IPS DF 6.9 (cell line): Measurements from ENCODE around the gene ZDHHC14.

ENCODE experiments used
- DNase-seq: peaks from one replicate; pipeline ENCODE4 v3.0.0-alpha.2; 2013; ENCODE audit warnings: low read depth, low spot score
- H3K27ac ChIP-seq: one replicate; pipeline ENCODE4 v1.5.1; 2013; ENCODE audit warnings: low read length, control low read depth
- H3K27me3 ChIP-seq: 2 replicates; pipeline ENCODE4 v1.6.1; 2013; ENCODE audit warnings: mild to moderate bottlenecking, low read length; ENCODE audit not compliant: control insufficient read depth, insufficient read depth
- H3K36me3 ChIP-seq: 2 replicates; pipeline ENCODE4 v1.6.1; 2013; ENCODE audit warnings: low read length; ENCODE audit not compliant: control insufficient read depth, insufficient read depth
- H3K4me1 ChIP-seq: 2 replicates; pipeline ENCODE4 v1.6.1; 2013; ENCODE audit warnings: low read length; ENCODE audit not compliant: control insufficient read depth, insufficient read depth
- H3K4me3 ChIP-seq: 2 replicates; pipeline ENCODE4 v1.5.1; 2013; ENCODE audit warnings: mild to moderate bottlenecking, low read length
- H3K9me3 ChIP-seq: 2 replicates; pipeline ENCODE4 v1.6.1; 2013; ENCODE audit warnings: low read length, inconsistent platforms; ENCODE audit not compliant: control insufficient read depth, insufficient read depth
- WGBS: extraction: QIAGEN DNeasy Blood & Tissue Kit; methylation state at CpG from one replicate; pipeline ENCODE4 v1.1.7; 2013; ENCODE audit warnings: mixed read lengths, missing lambda C conversion rate; ENCODE audit not compliant: insufficient read length, insufficient coverage; 5-methylcytosine and 5-hydroxymethylcytosine counted together

Gene ZDHHC14

DNA sequence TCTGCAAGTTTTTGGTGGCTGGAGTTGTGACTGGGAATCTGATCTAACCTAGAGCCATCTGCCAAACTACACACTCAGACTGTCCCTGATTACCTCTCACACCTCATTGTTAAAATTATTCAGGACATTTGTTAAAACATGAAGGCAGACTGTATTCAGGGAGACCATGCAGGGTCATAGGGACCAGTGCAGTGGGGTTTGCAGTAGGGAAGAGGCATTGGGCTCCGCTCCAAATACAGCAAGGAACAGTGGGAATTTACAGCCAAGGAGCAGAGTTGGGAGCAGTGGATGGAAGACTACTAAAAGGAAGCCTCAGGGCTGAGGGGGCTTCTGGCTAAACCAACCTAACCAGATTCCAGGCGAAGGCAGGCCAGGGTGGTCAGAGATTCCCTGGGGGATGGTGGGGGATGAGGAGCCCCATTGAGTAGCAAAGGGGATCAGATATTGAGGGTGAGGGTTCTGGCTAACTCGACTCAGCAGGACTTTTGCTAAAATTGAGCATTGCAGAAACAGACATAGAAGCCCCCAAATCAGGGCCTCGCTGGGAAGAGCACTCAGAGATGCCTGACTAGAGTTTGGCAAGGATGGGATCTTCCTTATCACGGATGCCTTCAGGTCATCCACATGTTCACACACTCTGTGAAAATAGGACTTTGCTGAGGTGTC, 172.0 kb downstream of the ZDHHC14 start:
- Histone ChIP-seq H3K27ac (peak overlapping the region; percentile 22), H3K4me3 (no peak overlapping the region), H3K9me3 (no peaks in the 10 kb centered on the region), H3K4me1 (peaks cover 11% of the 10 kb centered on the region; the same call in 1 of the 2 replicates), H3K36me3 (no peaks in the 10 kb centered on the region), H3K27me3 (no peaks in the 10 kb centered on the region)
- WGBS, result no CpG with 5 or more reads among the region's 5 CpGs
- DNase-seq, result no peak

GRCh38 chr6:157554747-157555146, 173.8 kb downstream of the ZDHHC14 start:
- Histone ChIP-seq H3K27me3 (no peaks in the 10 kb centered on the region), H3K4me3 (no peak overlapping the region), H3K9me3 (no peaks in the 10 kb centered on the region), H3K4me1 (peaks cover 11% of the 10 kb centered on the region; the same call in 1 of the 2 replicates), H3K27ac (no peak overlapping the region), H3K36me3 (no peaks in the 10 kb centered on the region)
- no CpG with 5 or more reads among the region's 2 CpGs for WGBS
- no peak for DNase-seq

- no peak for DNase-seq
- H3K4me1 ChIP-seq, result peaks cover 11% of the 10 kb centered on the region; the same call in 1 of the 2 replicates
- no peaks in the 10 kb centered on the region for H3K9me3 ChIP-seq
- H3K27ac ChIP-seq, result no peak overlapping the region
- H3K36me3 ChIP-seq, result no peaks in the 10 kb centered on the region
- H3K27me3 ChIP-seq, result no peaks in the 10 kb centered on the region
- no CpG with 5 or more reads among the region's 16 CpGs for WGBS
- no peak overlapping the region for H3K4me3 ChIP-seq
Measured at GRCh38 chr6:157555455-157556143, 174.6 kb downstream of the ZDHHC14 start.

- Histone ChIP-seq H3K4me1 (peaks cover 11% of the 10 kb centered on the region; the same call in 1 of the 2 replicates), H3K9me3 (no peaks in the 10 kb centered on the region), H3K4me3 (no peak overlapping the region), H3K27ac (no peak overlapping the region), H3K36me3 (no peaks in the 10 kb centered on the region), H3K27me3 (no peaks in the 10 kb centered on the region)
- WGBS, result no CpG with 5 or more reads among the region's 15 CpGs
- DNase-seq, result no peak
Measured at GRCh38 chr6:157556144-157556645, 175.2 kb downstream of the ZDHHC14 start.

- no peak overlapping the region for H3K27ac ChIP-seq
- no peaks in the 10 kb centered on the region for H3K36me3 ChIP-seq
- no peak overlapping the region for H3K4me3 ChIP-seq
- WGBS, result no CpG with 5 or more reads among the region's 21 CpGs
- H3K9me3 ChIP-seq, result no peaks in the 10 kb centered on the region
- H3K27me3 ChIP-seq, result no peaks in the 10 kb centered on the region
- no peak for DNase-seq
- H3K4me1 ChIP-seq, result peaks cover 9% of the 10 kb centered on the region; the same call in 1 of the 2 replicates
Measured at GRCh38 chr6:157556671-157557430, 175.9 kb downstream of the ZDHHC14 start.

DNA sequence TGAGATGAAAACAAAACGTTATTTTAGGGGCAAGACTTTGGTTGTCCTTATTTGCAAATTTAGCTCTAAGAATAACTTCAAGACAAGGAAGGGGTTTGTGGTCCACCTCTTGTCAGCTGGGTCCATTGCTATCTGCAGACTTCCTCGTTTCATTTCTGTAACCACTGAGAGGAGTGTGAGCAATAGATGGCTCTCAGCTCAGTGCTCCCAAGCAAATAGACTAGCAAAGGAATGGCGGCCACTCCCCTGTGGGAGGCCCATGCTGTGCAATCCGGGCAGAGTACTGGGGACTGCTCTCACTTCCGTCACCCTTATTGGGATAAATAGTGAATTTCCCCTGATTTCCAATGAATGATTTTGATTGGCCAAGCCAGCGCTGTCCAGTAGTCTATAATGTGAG, 176.6 kb downstream of the ZDHHC14 start:
- Histone ChIP-seq H3K4me1 (peaks cover 9% of the 10 kb centered on the region; the same call in 1 of the 2 replicates), H3K36me3 (no peaks in the 10 kb centered on the region), H3K9me3 (no peaks in the 10 kb centered on the region), H3K4me3 (no peak overlapping the region), H3K27me3 (no peaks in the 10 kb centered on the region), H3K27ac (no peak overlapping the region)
- WGBS, result no CpG with 5 or more reads among the region's 6 CpGs
- DNase-seq, result no peak

GRCh38 chr6:157558049-157558448, 177.1 kb downstream of the ZDHHC14 start:
- Histone ChIP-seq H3K27me3 (no peaks in the 10 kb centered on the region), H3K9me3 (no peaks in the 10 kb centered on the region), H3K4me1 (peaks cover 5% of the 10 kb centered on the region; the same call in 1 of the 2 replicates), H3K27ac (no peak overlapping the region), H3K4me3 (no peak overlapping the region), H3K36me3 (no peaks in the 10 kb centered on the region)
- no CpG with 5 or more reads among the region's 3 CpGs for WGBS
- no peak for DNase-seq

- Histone ChIP-seq H3K27ac (no peak overlapping the region), H3K9me3 (no peaks in the 10 kb centered on the region), H3K27me3 (no peaks in the 10 kb centered on the region), H3K36me3 (no peaks in the 10 kb centered on the region), H3K4me3 (no peak overlapping the region), H3K4me1 (peaks cover 2% of the 10 kb centered on the region; the same call in 1 of the 2 replicates)
- no peak for DNase-seq
- WGBS, result no CpG with 5 or more reads among the region's 2 CpGs
Measured at GRCh38 chr6:157558487-157559200, 177.7 kb downstream of the ZDHHC14 start.

DNA sequence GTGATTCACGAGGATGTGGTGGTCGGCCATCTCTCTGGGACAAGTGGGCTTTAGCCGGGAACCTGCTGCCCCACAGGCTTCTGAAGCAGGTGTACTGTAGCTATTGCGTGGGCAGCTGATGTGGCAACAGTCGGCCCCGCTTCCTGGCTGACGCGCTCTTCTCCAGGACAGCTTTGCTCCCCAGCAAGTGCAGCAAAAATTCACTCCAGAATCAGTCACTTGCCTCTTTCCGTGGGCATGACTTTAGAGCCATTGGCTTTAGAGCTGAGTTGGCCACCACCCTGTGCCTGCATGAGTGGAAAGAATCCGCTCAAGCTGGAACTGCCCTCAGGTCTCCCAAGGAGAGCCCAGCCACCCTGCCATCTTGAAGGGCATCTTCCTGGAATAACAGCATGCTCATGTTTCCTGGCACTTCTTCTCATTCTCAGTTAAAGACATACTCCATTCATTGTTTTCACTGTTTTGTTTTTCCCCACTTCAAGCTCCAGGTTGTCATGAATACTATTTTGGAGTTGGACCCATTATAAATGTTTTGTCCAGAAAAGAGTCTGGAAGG, 178.3 kb downstream of the ZDHHC14 start:
- no CpG with 5 or more reads among the region's 10 CpGs for WGBS

More for the DNA sequence above, 178.3 kb downstream of the ZDHHC14 start:
- no peaks in the 10 kb centered on the region for H3K36me3 ChIP-seq
- H3K9me3 ChIP-seq, result no peaks in the 10 kb centered on the region
- H3K4me1 ChIP-seq, result 0 out of 2 replicates have a peak, but pooled peaks cover 2% of the 10 kb centered on the region
- H3K4me3 ChIP-seq, result no peak overlapping the region
- H3K27ac ChIP-seq, result no peak overlapping the region
- no peaks in the 10 kb centered on the region for H3K27me3 ChIP-seq
- no peak for DNase-seq
